Stimulated activated CD4-positive, alpha-beta T cell treated with anti-CD3 and anti-CD28 coated beads, Interleukin-4, amount 100 ng/mL, for 24 hours (primary cell): ENCODE results near the gene ANTXR1.
"Not testable (repeated sequence)": the region's sequence is repeated elsewhere in the genome, so short reads cannot be mapped to it uniquely, and the experiment has no call there.

Experiments used
- DNase-seq: peaks from one replicate; pipeline ENCODE4 v3.0.0-alpha.2; 2020

The ANTXR1 gene

DNA sequence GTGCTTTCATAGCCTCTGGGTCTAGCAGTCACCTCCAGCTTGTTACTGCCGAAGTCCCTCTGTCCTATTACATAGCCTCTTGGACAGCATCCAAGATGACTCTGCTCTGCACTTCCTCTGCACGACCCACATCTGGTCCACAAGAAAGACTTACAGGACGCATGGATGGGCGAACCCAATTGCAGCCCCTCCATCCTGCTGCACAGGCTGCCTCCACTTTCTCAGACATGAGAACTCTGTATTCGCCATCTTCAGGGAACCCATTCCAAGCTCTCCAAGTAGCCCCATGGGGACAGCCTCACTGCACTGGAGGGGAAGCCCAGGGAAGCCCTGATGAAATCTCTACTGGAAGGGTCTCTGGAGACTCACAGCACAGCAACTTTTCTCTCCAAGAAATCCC, 201.9 kb downstream of the ANTXR1 start:
- DNase-seq, result no peak

DNA sequence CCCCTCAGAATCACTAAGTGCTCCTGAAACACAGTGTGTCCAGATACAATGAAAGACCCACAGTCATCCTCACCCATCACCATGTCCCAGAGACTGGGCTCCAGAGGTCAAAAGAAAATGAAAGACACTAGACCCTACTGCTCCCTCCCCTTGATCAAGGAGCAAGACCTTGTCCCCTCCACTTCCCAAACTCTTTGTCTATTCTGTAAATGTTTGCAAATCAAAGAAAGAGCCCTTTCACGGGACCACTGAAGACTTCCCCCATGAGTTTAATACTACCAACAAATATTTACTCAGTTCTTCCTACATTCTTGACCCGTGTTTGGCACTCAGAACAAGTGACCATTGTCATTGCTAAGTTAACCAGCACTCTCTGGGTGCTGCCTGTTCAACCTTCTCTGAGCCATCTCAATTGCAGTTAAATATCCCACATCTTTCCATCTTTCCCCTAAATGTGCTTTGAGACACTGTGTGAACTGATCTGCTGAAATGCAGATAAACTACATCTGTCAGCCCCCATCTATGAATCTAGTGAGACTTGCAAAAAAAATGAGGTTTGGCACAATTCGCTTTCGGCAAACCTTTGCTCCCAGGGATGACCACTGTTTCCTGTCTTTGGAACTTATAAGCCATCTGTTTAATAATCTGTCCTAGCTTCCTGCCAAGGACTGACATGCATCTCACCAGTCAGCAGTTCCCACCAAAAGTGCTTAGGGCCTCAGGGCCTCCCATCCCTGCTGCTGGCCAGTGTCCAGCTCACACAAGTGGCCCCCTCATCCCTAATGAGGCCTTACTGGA, 203.8 kb downstream of the ANTXR1 start:
- no peak for DNase-seq

DNA sequence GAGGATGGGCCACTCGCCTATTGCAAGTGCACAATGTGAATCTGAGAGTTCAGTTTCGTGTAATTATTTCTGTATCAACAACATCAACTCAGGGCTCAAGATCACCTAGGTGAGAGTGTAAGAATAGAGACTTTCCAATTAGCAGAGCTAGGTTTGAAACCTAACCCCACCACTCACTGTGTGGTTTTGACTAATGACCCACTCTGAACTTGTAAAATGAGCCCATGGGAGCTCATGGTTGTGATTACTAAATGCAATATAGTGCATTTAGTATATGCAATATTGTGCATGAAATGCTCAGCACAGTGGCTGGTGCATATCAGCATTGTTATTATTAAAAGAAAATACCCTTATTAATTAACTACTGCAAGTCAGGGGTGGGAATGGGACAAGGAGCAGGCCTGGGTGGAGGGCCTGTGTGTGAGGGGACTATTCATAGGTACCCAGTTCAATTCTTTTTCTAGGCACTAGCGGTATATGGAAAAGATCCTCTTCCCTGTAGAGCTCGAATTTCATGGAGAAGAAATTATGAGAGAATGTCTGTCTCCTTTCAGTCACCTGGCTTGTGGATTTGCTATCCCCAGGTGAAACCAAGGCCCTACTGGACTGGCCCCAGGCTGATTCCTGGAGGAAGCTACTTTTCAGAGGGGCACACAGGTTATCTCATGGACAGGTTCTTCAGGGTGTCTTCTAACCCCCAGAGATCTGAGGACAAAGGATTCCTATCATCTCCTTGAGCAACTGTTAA, 204.5 kb downstream of the ANTXR1 start:
- DNase-seq, result no peak

DNA sequence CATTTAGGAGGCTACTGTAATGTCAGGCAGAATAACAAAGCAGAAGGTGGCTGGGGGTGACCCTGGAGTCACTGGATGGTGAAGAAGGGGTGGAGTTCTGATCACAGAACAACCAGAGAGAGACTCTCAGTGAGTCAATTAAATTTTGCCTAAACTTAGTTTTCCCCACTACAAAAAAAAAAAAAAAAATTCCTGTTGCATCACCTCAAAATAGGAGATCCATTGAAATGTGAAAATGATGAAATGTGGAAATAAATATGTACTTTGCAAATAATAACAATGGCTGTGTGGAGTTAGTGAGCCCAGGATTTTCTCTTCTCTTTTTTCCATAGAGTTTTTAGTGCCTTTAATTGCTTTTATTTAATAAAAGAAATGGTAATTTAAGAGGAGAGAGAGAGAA, 208.5 kb downstream of the ANTXR1 start:
- no peak for DNase-seq

DNA sequence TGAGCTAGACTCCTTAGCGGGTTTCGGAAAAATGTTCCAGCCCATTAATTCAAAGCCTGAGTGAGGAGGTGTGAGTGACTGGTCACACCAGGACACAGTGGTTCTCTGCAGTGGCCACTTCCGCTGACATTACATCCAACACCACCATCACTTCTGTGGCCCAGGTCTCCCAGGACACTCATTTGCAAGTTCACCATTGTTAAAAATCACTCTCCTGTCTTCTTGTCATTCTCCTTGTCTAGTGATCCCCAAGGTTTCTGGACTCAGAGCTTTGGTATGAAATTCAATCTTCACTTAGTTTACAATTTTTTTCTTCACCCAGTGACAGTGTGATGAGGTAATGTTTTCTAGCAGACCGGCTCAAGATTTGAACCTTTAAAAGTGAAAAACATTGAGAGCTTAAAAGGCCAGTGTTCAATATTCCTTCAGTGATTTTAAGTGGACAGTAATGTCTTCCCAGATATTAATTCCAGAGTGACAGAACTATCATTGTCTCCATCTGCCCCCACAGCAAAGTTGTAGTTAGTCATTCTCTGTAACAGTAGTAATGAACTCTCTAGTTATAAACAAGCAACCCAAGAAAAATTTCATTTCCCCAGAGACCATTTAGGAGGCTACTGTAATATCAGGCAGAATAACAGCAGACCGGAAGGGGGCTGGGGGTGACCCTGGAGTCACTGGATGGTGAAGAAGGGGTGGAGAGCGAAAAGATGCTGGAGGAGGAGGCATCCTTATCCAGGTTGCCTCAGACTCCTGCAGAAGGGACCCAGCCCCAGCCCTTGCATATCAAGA, 209.2 kb downstream of the ANTXR1 start:
- DNase-seq, result no peak

DNA sequence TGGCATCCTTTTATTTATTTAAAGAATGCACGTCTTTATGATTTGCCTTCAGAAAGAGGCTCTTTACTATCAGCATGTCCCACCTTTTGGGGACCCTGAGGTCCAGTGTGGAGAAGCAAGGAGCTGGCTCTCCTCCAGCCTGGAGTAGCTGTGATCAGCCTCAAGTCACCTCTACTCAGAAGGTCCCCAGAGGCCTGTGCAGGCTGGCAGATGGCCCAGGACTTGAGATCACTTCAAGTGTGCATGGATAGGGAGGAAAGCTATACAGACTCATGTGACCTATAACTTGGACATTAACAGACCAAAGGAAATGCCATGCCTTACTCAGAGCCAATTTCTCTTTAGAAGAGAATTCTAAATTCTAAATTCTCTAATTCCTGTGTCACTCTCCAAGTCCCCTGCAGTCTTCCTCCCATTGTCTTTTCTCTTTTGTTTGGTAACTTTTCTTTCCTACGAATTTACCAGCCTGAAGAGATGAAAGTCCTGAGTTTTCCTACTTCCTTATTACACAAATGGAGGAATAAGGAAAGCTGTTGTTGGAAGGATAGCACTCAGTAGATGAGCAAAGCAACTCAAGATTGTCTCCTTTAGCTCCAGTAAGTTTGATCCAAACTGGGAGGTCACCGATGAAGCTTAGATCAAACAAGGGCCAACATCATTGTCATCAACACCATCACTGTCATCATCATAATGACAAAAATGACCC, 210.1 kb downstream of the ANTXR1 start:
- no peak for DNase-seq

DNA sequence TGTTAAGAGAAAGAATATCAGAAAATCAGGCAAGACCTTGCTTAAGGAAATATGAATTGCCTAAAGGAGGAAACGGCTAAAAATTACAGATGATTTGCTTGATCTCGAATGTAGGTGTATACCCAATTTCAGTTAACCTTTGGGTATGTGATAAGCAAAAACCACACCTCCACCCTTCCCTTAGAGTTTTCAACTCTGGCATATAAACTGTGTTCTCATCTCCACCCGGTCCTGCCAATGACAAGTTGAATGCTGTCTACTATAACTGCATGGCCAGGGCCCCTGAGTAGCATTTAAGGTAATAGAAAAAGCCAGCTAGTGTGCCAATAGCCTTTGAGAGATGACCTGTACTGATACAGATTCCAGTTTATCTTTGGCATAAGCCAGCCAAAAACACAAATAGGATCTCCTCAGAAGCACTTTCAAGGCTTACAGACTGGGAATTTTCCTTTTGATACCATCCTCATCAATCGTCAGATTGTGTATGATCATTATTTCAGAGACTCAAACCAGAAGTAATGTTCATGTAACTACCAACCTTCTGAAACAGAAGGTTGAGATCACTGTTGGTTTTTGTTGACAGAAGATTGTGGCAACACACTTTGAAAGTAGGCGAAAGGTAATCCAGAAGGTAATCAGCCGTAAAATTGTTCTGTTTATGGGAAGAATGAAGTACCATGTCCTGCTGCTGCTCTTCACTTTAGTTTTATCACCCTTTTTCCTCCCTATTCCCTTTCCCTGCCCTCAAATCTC, 211.0 kb downstream of the ANTXR1 start:
- DNase-seq, result no peak

DNA sequence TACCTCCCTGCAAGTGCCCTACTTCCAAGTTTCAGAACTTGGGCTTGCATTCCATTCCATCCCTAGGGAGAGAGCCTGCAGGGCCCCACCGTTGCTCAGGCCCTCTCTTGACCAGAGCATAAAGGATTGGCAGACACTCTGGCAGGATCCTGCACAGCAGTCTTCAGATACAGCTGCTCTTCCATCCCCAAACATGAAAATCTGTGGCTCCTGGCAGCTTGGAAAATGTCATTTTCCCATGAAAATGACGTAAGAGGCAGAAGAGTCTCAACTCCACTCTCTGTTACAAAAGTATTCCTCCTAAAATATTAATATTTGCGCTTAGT, 211.5 kb downstream of the ANTXR1 start:
- DNase-seq, result no peak

DNA sequence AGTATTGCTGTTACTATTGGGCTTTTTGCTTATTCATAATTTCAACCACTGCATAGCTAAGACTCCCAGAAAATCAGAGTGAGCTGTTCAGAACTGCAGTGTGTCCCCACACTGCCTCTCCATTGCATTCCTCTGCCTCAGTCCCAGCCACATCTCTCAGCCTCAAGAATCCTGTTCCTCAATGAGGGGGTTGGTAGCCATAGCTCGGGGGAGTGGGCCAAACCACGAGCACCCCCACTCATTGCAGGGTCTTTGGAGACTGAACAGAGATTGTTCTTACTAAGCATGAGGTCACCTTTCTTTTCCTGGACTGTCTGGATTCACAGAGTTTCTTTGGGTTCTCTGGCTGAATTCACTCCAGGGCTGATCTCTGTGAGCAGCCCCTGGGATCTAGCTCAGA, 213.0 kb downstream of the ANTXR1 start:
- no peak for DNase-seq

DNA sequence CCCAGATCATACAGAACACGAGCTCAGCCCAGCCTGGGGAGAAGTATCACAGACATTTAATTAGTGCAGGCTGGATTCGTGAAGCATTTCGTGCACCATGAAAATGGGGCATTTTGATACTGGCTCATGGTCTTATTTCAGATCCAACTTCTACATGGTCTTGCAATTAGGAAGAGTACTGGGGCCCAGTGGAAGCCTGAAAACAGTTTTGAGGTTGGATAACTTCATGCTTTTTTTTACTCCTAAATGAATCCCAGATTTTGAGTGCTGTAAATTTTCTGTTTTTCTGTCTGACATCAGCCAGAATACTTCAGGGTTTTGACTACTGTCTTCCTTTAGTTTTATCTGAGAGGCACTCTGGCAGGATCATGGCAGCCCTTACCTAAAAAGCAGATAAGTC, 213.9 kb downstream of the ANTXR1 start:
- no peak for DNase-seq

DNA sequence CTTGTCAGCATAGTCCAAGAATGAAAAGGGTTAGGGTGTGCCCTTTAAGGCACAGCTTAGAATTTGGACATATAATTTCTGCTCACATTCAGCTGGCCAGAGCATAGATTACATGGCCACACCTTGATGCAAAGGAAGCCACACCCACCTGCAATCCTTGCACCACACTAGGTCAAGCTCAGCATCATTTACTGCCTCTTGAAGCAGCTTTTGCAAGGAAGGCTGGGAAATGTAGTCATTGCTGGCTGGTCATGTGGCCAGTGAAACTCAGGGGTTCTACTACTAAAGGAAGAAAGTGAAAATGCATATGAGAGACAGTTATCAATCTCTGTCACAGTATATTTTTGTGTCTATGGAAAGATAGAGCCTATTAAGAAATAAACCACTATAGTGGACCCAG, 214.7 kb downstream of the ANTXR1 start:
- no peak for DNase-seq

DNA sequence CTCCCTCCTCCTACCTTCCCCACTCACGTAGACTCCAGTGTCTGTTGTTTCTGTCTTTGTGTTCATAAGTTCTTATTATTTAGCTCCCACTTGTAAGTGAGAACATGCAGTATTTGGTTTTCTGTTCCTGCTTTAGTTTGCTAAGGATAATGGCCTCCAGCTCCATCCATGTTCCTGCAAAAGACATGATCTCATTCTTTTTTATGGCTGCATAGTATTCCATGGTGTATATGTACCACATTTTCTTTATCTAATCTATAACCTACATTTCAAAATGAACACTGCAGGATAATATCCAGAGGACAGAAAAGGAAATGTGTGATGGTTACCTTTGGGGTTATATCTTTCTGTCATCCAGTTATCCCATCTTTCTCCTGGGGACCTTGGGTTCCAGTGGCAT, 218.0 kb downstream of the ANTXR1 start:
- DNase-seq, result not testable (repeated sequence)

DNA sequence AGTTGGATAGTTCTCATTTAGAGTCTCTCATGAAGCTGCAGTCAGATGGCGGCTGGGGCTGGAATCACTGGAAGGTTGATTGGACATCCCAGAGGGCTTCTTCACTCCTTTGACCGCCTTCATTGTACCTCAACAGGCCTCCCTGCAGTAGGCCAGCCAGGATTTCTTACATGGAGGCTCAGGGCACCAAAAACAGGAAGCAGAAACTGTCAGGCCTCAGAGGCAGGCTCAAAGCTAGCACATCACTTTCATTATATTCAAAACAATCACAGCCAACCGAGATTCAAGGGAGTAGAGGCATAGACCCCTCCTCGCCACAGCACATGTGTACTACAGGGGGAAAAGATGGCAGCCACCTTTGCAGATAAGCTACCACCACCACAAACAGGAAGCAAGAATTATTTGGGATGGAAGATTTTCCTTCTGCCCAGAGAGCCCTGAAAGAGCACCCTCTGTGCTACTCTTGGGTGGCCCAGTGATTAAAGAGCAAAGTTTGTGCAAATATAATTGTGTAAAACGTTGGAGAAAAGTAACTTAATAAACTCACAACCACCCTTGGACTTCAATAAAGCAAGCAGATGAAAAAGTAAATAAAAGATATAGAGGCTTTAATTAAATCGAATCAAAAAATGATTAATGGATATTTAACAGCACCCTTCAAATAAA, 218.8 kb downstream of the ANTXR1 start:
- no peak for DNase-seq

DNA sequence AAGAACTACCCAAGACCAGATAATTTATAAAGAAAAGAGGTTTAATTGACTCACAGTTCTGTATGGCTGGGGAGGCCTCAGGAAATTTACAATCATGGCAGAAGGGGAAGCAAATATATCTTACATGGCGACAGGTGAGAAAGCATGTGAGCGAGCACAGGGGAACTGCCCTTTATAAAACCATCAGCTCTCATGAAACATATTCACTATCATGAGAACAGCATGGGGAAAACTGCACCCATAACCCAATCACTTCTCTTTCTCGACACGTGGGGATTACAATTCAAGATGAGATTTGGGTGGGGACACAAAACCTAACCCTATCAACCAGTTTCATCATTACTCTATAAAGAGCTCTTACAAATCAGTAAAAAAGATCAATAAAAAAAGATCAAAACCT, 222.9 kb downstream of the ANTXR1 start:
- not testable (repeated sequence) for DNase-seq

DNA sequence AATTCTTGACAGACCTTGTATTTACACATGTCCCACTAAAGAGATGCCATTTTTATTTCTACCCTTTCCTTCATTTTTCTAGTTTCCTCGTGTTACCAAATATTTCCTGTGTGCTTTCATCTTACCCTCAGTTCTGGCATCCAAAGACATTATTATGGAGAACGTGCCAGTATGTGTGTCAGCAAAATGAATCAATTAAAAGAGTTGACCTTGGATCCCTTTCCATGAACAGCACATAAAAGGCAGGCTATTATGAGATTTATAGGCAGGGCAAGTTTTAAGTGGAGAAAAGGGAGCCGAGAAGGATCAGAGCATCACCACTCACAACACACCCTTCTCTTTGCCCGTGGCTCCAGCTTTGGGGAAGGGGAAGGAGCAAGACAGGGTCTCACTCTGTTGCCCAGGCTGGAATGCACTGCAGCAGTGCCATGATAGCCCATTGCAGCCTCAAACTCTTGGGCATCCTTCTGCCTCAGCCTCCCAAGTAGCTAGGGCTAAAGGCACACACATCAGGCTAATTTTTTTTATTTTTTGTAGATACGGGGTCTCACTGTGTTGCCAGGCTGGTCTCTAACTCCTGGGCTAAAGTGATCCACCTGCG, 224.2 kb downstream of the ANTXR1 start:
- DNase-seq, result no peak

DNA sequence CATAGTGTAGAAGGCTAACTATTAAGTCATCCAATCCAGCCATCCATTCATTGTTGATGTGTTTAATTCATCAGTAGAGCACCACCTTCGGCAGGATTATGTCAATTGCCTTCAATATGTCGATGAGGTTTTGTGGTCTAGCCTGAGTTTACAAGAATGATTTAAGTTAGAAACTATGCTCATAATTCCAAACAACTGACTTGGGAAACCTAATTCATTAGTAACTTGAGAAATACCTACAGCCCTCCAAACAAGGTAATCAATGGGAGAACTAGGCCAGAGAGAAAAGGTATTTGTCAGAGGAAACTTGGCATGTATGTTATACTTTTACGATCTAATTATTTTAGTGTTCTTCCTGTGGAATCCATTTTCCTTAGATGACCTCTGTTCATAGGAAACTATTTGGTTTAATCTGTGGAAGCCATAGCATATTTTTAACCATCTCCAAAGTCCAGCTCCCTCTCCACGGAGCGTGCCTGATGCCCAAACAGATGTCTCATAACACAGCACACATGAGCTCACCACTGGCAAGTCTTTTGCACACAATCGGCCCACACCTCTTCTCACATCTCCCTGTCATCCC, 225.6 kb downstream of the ANTXR1 start:
- DNase-seq, result no peak

DNA sequence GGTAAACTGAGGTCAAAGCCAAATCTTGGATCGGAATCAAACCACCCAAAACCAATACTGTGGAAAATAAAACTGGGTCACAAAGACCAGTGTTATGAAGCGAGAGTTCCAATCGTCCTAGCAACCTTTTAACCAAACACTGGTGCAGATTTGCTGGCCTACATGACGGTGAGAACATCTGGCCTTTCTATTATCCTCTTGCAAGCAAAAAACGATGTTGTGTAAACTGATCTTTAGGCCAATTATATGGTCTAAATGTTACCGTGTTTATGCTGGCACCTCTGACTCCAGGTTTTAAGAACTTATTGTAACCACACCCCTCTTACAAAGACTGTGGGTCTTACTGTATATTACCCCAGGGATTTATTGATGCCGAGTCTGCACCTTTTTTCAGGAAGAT, 228.1 kb downstream of the ANTXR1 start:
- DNase-seq, result no peak

DNA sequence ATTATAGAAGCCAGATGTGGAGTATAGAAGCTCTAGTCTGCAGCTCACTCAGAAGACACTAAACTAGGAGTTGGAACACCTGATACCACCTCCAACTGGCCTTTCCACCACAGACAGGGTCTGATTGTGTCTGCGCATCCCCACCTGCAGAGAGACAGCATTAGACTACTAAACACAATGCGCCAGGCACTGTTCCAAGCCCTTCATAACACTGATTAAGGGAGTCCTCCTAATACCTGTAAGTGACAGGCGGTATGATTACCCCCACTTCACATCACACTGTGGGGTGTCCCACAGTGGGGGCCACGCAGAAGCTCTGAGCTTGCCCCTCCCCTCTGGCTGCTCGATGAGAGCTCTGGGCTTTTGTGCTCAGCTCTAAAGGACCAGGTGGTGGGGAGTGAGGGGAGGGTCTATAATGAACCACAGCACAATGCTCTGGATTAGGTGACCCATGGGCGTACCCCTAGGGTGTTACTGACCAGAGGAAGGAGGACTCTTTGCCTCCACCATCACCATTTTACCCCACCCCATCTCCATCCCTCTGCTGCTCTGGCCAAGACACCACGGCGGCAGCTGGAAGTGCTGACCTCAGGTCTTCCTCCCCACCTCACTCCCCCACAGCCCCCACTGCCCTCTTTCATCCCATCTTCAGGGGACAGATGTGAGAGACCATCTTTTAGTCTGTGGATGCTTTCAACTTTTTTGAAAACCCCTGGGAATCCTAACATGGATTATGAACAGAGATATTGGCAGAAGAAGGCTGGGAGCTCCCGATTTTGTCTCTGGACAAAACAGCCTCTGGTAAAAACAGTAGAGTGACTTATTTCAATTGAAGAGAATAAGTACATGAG, 228.9 kb downstream of the ANTXR1 start:
- no peak for DNase-seq

DNA sequence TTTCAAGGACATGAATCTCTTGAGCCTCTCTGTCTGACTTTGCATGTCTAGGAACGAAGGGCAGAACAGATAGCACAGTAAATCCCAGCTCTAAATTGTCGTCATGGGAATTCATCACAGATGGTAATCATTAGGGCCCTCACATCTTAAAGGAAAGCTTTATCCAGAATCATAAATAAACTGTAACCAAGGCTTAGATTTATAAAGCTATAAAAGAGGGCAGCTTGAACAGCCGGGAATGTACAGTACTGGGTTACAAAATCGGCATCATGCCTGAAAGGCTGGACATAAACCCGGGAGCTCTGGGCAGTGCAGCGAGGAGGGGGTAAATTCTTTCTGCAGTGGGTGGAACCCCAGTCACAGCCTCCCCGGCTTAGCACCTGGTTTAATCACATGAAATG, 229.7 kb downstream of the ANTXR1 start:
- DNase-seq, result no peak

DNA sequence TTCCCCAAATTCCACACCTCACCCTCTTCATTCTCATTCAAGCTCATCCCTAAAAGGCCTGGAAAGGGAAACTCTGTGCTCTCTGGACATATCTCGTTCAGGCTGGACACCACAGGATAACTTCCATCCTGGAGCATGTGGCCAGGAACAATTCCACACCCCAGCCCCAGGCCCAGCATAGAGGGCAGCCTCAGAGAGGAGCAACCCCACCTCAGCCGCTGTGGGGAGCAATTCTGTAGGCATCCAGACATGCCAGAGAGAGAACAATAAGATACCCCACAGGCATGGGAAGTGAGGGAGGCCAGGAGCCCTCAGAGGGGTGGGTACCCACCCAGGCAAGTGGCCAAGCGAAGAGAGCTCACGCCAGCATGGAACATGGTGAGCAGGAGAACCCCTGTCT, 230.7 kb downstream of the ANTXR1 start:
- DNase-seq, result no peak
